ENCODE results near the gene NHP2. TPM values are rescaled to one million over a fixed set of nuclear protein-coding genes. Genes with fewer than 3 reads are reported as not detected.

NHP2 gene
- total RNA-seq, 1 donor from 2014 or later, result 161 TPM

- Mint-ChIP-seq H3K27me3 (no peaks in the 10 kb centered on the region), H3K4me3 (no peak overlapping the region), H3K27ac (no peak overlapping the region), H3K9me3 (no peaks in the 10 kb centered on the region), H3K36me3 (no peaks in the 10 kb centered on the region), H3K4me1 (ENCODE audit: unreplicated experiment) (no peaks in the 10 kb centered on the region)
- no peak for DNase-seq (ENCODE audit: extremely low spot score, unreplicated experiment)
- TF ChIP-seq CTCF (conservative IDR thresholded peaks at IDR 0.05), result no peak
These were observed 32.7 kb upstream of the NHP2 start for GRCh38 chr5:178186427-178186826.

GRCh38 chr5:178182158-178182876 is 28.6 kb upstream of the NHP2 start:
- H3K27ac Mint-ChIP-seq, result no peak overlapping the region
- H3K9me3 Mint-ChIP-seq, result no peaks in the 10 kb centered on the region
- H3K4me1 Mint-ChIP-seq (ENCODE audit: unreplicated experiment), result no peaks in the 10 kb centered on the region
- no peaks in the 10 kb centered on the region for H3K36me3 Mint-ChIP-seq
- DNase-seq (ENCODE audit: extremely low spot score, unreplicated experiment), result no peak
- peaks cover 6% of the 10 kb centered on the region for H3K27me3 Mint-ChIP-seq
- no peak for TF ChIP-seq CTCF (conservative IDR thresholded peaks at IDR 0.05)
- H3K4me3 Mint-ChIP-seq, result no peak overlapping the region

DNA sequence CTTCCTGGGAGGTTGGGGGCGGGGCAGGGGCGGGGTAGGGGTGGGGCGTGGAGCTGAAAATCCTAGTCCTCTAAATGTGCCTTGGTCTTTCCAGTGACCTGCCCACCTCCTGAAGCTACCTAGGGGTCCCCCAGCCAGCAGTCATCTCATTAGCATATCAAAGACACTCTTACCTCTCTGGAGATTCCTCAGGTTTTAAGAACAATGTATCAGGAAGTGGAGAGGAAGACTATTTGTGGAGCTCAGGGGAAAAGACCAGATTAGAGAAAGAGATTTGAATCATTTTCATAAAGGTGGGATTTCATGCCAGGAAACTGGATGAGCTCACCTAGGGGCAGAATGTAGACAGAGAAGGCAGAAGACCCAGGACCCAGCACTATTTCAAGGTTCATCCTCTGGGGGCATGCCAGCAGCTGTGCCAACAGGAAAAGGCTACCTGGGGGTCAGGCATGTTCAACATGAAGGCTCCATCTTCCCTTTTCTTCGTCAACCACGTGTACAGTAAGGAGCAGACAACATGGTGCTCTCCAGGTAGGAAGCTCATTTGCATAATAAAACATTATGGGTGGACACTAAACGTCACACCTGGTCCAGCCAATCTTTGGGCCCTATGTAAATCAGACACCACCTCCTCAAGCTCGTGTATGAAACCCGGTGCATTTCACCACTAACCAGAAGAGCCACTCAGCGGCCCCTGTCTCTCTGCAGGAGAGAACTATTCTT is 26.6 kb upstream of the NHP2 start:
- H3K27ac Mint-ChIP-seq, result no peak overlapping the region
- H3K27me3 Mint-ChIP-seq, result peaks cover 6% of the 10 kb centered on the region
- no peak for TF ChIP-seq CTCF (conservative IDR thresholded peaks at IDR 0.05)
- DNase-seq (ENCODE audit: extremely low spot score, unreplicated experiment), result no peak
- no peak overlapping the region for H3K4me3 Mint-ChIP-seq
- H3K9me3 Mint-ChIP-seq, result no peaks in the 10 kb centered on the region
- H3K4me1 Mint-ChIP-seq (ENCODE audit: unreplicated experiment), result no peaks in the 10 kb centered on the region
- H3K36me3 Mint-ChIP-seq, result no peaks in the 10 kb centered on the region

DNA sequence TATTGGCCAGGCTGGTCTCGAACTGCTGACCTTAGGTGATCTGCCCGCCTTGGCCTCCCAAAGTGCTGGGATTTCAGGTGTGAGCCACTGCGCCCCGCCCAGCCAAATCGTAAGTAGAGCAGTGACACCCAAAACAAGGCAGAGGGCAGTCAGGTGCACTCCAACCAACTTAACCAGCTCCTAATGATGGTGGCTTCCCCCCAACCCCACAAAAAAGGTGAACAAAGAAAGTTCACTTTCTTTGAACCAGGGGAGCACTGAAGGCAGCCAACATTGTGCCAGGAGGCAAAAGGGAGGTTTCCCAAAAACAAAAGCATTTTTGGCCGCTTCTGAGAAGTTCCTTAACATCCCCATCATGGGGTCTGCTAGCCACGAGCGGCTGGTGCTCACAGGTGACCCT is 23.9 kb upstream of the NHP2 start:
- DNase-seq (ENCODE audit: extremely low spot score, unreplicated experiment), result no peak
- TF ChIP-seq CTCF (conservative IDR thresholded peaks at IDR 0.05), result no peak
- no peaks in the 10 kb centered on the region for H3K9me3 Mint-ChIP-seq

DNA sequence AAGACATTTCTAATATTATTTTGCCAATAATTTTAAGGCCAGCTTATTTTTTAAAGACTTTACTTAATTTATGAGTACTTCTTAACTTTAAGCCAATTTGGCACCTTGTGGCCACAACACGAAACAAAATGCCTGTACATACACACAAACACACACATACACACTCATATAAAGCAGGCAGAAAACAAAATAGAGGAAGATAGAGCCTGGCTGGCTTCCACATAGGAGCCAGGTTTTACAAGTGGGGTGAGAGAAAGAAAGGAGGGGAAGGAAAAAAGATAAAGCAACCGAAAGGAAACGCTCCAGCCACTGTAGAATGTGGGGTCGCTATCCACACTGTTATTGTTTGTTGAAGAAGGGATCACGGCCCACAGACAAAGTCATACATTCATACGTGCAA is 23.1 kb upstream of the NHP2 start:
- Mint-ChIP-seq H3K27ac (no peak overlapping the region), H3K4me3 (no peak overlapping the region), H3K27me3 (peaks cover 6% of the 10 kb centered on the region), H3K4me1 (ENCODE audit: unreplicated experiment) (no peaks in the 10 kb centered on the region), H3K9me3 (no peaks in the 10 kb centered on the region), H3K36me3 (no peaks in the 10 kb centered on the region)
- DNase-seq (ENCODE audit: extremely low spot score, unreplicated experiment), result no peak
- no peak for TF ChIP-seq CTCF (conservative IDR thresholded peaks at IDR 0.05)

More for the DNA sequence above, 23.9 kb upstream of the NHP2 start:
- peaks cover 6% of the 10 kb centered on the region for H3K27me3 Mint-ChIP-seq
- H3K27ac Mint-ChIP-seq, result no peak overlapping the region
- H3K4me3 Mint-ChIP-seq, result no peak overlapping the region
- H3K4me1 Mint-ChIP-seq (ENCODE audit: unreplicated experiment), result no peaks in the 10 kb centered on the region
- no peaks in the 10 kb centered on the region for H3K36me3 Mint-ChIP-seq

Data from type B pancreatic cell (in vitro differentiated cells).